Mammary epithelial cell (primary cell): ENCODE data around the gene ENTPD1.

Experiments used
- CTCF ChIP-seq, 2 donors: IDR thresholded peaks in 1 of 2; conservative IDR thresholded peaks in 1 of 2; 2 replicates each; pipeline ENCODE4 v1.5.1; 2011 to 2012; ENCODE audit warnings: inconsistent platforms in 2 of 2, low read length in 2 of 2, mild to moderate bottlenecking in 2 of 2, control low read depth in 1 of 2, low read depth in 1 of 2; ENCODE audit not compliant: insufficient read depth in 1 of 2; ENCODE audit errors: extremely low read depth in 1 of 2
- EZH2 ChIP-seq: IDR thresholded peaks from 2 replicates; pipeline ENCODE4 v1.6.1; 2012; ENCODE audit warnings: low read length, inconsistent platforms, borderline replicate concordance

GRCh38 chr10:95830044-95830443 is 74.1 kb downstream of the ENTPD1 start:
- TF ChIP-seq CTCF (conservative IDR thresholded peaks at IDR 0.05 in 1 of 2, IDR thresholded peaks at IDR 0.05 in 1 of 2; ENCODE audit: extremely low read depth in 1 of 2, insufficient read depth in 1 of 2, low read depth in 1 of 2, low read length in 2 of 2) = no peak
- TF ChIP-seq EZH2 = no peak
